Thyroid gland (tissue), 4 donors: ENCODE results near the gene PTGER4. TPM values are rescaled to one million over a fixed set of nuclear protein-coding genes. Genes with fewer than 3 reads are reported as not detected.

ENCODE experiments used
- DNase-seq, 2 donors: peaks; one replicate each; pipeline ENCODE4 v3.0.0-alpha.2; 2019
- H3K27ac ChIP-seq, 3 donors: fragments of 200-600 bp; sonication (generic); 1 replicate in 2 of 3; 2 replicates in 1 of 3; pipeline ENCODE4 v1.5.1; 2016 to 2019; ENCODE audit warnings: mild to moderate bottlenecking in 1 of 3, moderate library complexity in 1 of 3
- H3K27me3 ChIP-seq: fragments of 200-600 bp; sonication (generic); one replicate; pipeline ENCODE4 v1.5.1; 2019
- H3K36me3 ChIP-seq, 2 donors: fragments of 200-600 bp; sonication (generic); one replicate each; pipeline ENCODE4 v1.5.1; 2016 to 2019
- H3K4me1 ChIP-seq, 2 donors: fragments of 200-600 bp; sonication (generic); one replicate each; pipeline ENCODE4 v1.5.1; 2017 to 2019
- H3K4me3 ChIP-seq, 3 donors: fragments of 200-600 bp; sonication (generic); replicated peaks in 1 of 3; 1 replicate in 2 of 3; 2 replicates in 1 of 3; pipeline ENCODE4 v1.5.1; 2016; ENCODE audit warnings: mild to moderate bottlenecking in 1 of 3
- H3K9me3 ChIP-seq: fragments of 200-600 bp; sonication (generic); one replicate; pipeline ENCODE4 v1.5.1; 2017
- CTCF ChIP-seq, 6 experiments: fragments of 200-600 bp in 3 of 6; fragments of 450-650 bp in 3 of 6; sonication (generic) in 3 of 6; IDR thresholded peaks; one replicate each; pipeline ENCODE4 v1.5.1; 2016 to 2019; ENCODE audit warnings: antibody characterized with exemption in 6 of 6, mild to moderate bottlenecking in 2 of 6, inconsistent platforms in 1 of 6, moderate library complexity in 1 of 6
- POLR2A ChIP-seq, 2 donors: fragments of 450-650 bp; IDR thresholded peaks; one replicate each; pipeline ENCODE4 v1.6.1; 2017; ENCODE audit warnings: antibody characterized with exemption in 2 of 2, mild to moderate bottlenecking in 2 of 2, moderate library complexity in 1 of 2
- WGBS, 2 donors: methylation state at CpG; one replicate each; pipeline ENCODE4 v1.1.5; 2017; 5-methylcytosine and 5-hydroxymethylcytosine counted together
- intact Hi-C: fragments of 100-400 bp; cut with DNase I; formaldehyde crosslinking; loops from one replicate; pipeline ENCODE4 v1.15.1; 2023
- total RNA-seq, 4 donors: library from RNA; depleted of rRNA; stranded (reverse); fragments of >200 nt; gene quantifications; one replicate each; pipeline ENCODE4 v1.2.3, GENCODE V29; 2016

PTGER4 gene
- total RNA-seq, 4 donors from 2014 or later = 10.9 to 14.3 (median 12.0) TPM

DNA sequence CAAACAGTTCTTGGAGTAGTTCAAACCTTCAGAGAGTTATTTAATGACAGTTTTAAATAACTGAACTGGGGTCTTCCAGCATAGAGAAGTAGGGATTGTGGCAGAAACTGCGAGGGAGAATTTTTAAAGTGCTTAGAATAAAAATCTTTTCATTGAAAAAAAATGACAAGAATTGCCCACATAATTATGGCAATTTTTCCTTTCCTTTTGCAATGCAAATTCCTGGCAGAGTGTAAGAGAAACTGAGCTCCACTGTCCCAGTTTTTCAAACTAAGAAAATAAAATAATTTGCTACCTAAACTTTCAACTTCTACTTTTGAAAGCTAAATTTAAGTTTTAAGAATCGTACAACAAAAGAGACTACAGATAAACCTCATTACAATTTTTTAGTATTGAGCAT, 2.3 kb upstream of the PTGER4 start:
- Histone ChIP-seq H3K36me3 (no peaks in the 10 kb centered on the region), H3K27me3 (no peaks in the 10 kb centered on the region), H3K27ac (peak overlapping the region in 1 of 3 donors; percentile 97), H3K4me1 (peaks cover 0 to 14% of the 10 kb centered on the region in 2 donors), H3K9me3 (no peaks in the 10 kb centered on the region), H3K4me3 (no peak overlapping the region)
- intact Hi-C loops = no loop called here
- TF ChIP-seq CTCF (IDR thresholded peaks at IDR 0.05) (no peak), POLR2A (IDR thresholded peaks at IDR 0.05) (no peak)
- no peak for DNase-seq
- WGBS, 2 donors = 79 to 87% methylated on average over 2 of the region's 2 CpGs

DNA sequence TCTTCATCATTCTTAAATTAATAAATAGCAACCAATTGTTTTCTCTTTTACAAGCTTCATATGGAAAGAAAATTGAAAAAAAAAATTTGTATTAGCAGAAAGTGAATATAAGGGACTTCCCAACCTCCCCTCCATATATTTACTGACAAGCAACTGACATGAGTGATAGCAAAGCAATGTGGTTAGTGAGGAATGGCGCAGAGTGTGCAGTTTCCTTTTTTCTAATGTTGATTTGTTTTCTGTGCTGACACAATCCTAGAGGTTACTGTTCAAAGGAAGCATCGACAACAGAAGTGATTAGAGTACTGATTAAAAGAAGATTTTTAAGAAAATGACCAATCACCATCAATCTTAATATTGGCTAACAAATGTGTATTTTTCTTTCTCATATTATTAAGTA, 1.7 kb upstream of the PTGER4 start:
- H3K4me1 ChIP-seq = peaks cover 0 to 14% of the 10 kb centered on the region in 2 donors
- no peaks in the 10 kb centered on the region for H3K27me3 ChIP-seq

GRCh38 chr5:40678460-40679147, 1.1 kb upstream of the PTGER4 start:
- WGBS, 2 donors = 21 to 25% methylated on average over 12 of the region's 12 CpGs
- Histone ChIP-seq H3K4me1 (peaks cover 0 to 14% of the 10 kb centered on the region in 2 donors), H3K27ac (peak overlapping the region; percentile 82 to 97 (median 94)), H3K27me3 (no peaks in the 10 kb centered on the region), H3K9me3 (no peaks in the 10 kb centered on the region), H3K4me3 (peak overlapping the region in 1 of 3 donors; percentile 64), H3K36me3 (no peaks in the 10 kb centered on the region)
- intact Hi-C loops = no loop called here
- no peak for TF ChIP-seq POLR2A (IDR thresholded peaks at IDR 0.05)
- no peak for TF ChIP-seq CTCF (IDR thresholded peaks at IDR 0.05)
- no peak for DNase-seq

More for the DNA sequence above, 1.7 kb upstream of the PTGER4 start:
- TF ChIP-seq POLR2A (IDR thresholded peaks at IDR 0.05) = no peak
- TF ChIP-seq CTCF (IDR thresholded peaks at IDR 0.05) = no peak
- 83 to 85% methylated on average over 2 of the region's 2 CpGs for WGBS, 2 donors
- no peaks in the 10 kb centered on the region for H3K36me3 ChIP-seq
- no peak overlapping the region for H3K4me3 ChIP-seq
- intact Hi-C loops = no loop called here
- peak overlapping the region in 1 of 3 donors; percentile 97 for H3K27ac ChIP-seq
- H3K9me3 ChIP-seq = no peaks in the 10 kb centered on the region
- no peak for DNase-seq

GRCh38 chr5:40679148-40679912, 385 bp upstream of the PTGER4 start:
- intact Hi-C loops = no loop called here
- WGBS, 2 donors = 0 to 1% methylated on average over 24 to 31 of the region's 60 CpGs
- peak; percentile 90 to 95 for DNase-seq
- H3K27me3 ChIP-seq = no peaks in the 10 kb centered on the region
- H3K4me1 ChIP-seq = peaks cover 3 to 14% of the 10 kb centered on the region in 2 donors
- H3K9me3 ChIP-seq = no peaks in the 10 kb centered on the region
- no peaks in the 10 kb centered on the region for H3K36me3 ChIP-seq
- TF ChIP-seq CTCF (IDR thresholded peaks at IDR 0.05) (no peak), POLR2A (IDR thresholded peaks at IDR 0.05) (peak in 1 of 2 donors; percentile 55)
- peak overlapping the region; percentile 82 to 97 (median 94) for H3K27ac ChIP-seq
- H3K4me3 ChIP-seq = peak overlapping the region; percentile 51 to 71 (median 64)
